Nephron (organoid): ENCODE measurements around the gene PTPRG.

Experiments used
- H3K27ac Mint-ChIP-seq, 3 experiments: 2 replicates each; pipeline ENCODE4 v1.8.0; 2020; ENCODE audit warnings: mixed read lengths in 3 of 3, mild to moderate bottlenecking in 2 of 3, moderate library complexity in 1 of 3
- H3K27me3 Mint-ChIP-seq: 2 replicates; pipeline ENCODE4 v1.8.0; 2021; ENCODE audit warnings: low read depth, mild to moderate bottlenecking, moderate library complexity, mixed read lengths
- H3K36me3 Mint-ChIP-seq: 2 replicates; pipeline ENCODE4 v1.8.0; 2020; ENCODE audit warnings: low read depth, mixed read lengths
- H3K4me1 Mint-ChIP-seq: 2 replicates; pipeline ENCODE4 v1.8.0; 2020; ENCODE audit warnings: mixed read lengths
- H3K4me3 Mint-ChIP-seq, 3 experiments: 2 replicates each; pipeline ENCODE4 v1.8.0; 2020; ENCODE audit warnings: mild to moderate bottlenecking in 3 of 3, mixed read lengths in 3 of 3, moderate library complexity in 2 of 3
- H3K9me3 Mint-ChIP-seq: 2 replicates; pipeline ENCODE4 v1.8.0; 2020; ENCODE audit warnings: mixed read lengths
- CTCF ChIP-seq, 3 experiments: fragments of 200-600 bp; sonication (generic); IDR thresholded peaks; one replicate each; pipeline ENCODE4 v1.5.0; 2021; ENCODE audit warnings: antibody characterized with exemption in 3 of 3; ENCODE audit not compliant: unreplicated experiment in 3 of 3

PTPRG gene

GRCh38 chr3:61946570-61947324 lies 385.4 kb downstream of the PTPRG start:
- no peak for TF ChIP-seq CTCF (IDR thresholded peaks at IDR 0.05; ENCODE audit: unreplicated experiment in 3 of 3)
- Mint-ChIP-seq H3K4me3 (no peak overlapping the region), H3K9me3 (no peaks in the 10 kb centered on the region), H3K27me3 (peaks cover 4% of the 10 kb centered on the region), H3K36me3 (peaks cover 5% of the 10 kb centered on the region), H3K4me1 (peaks cover 24% of the 10 kb centered on the region), H3K27ac (peak overlapping the region in 1 of 3 experiments; percentile 32)

GRCh38 chr3:61947456-61947855 lies 386.1 kb downstream of the PTPRG start:
- H3K9me3 Mint-ChIP-seq, result no peaks in the 10 kb centered on the region
- peaks cover 24% of the 10 kb centered on the region for H3K4me1 Mint-ChIP-seq
- H3K27ac Mint-ChIP-seq, result peak overlapping the region in 1 of 3 experiments; percentile 32
- peaks cover 4% of the 10 kb centered on the region for H3K27me3 Mint-ChIP-seq
- H3K4me3 Mint-ChIP-seq, result no peak overlapping the region
- TF ChIP-seq CTCF (IDR thresholded peaks at IDR 0.05; ENCODE audit: unreplicated experiment in 3 of 3), result no peak
- peaks cover 3% of the 10 kb centered on the region for H3K36me3 Mint-ChIP-seq

- no peaks in the 10 kb centered on the region for H3K36me3 Mint-ChIP-seq
- no peak overlapping the region for H3K4me3 Mint-ChIP-seq
- no peaks in the 10 kb centered on the region for H3K9me3 Mint-ChIP-seq
- no peak for TF ChIP-seq CTCF (IDR thresholded peaks at IDR 0.05; ENCODE audit: unreplicated experiment in 3 of 3)
- no peak overlapping the region for H3K27ac Mint-ChIP-seq
- peaks cover 24% of the 10 kb centered on the region for H3K4me1 Mint-ChIP-seq
- peaks cover 4% of the 10 kb centered on the region for H3K27me3 Mint-ChIP-seq
These were observed 387.4 kb downstream of the PTPRG start for GRCh38 chr3:61948699-61949305.

GRCh38 chr3:61954097-61954540 lies 392.7 kb downstream of the PTPRG start:
- peaks cover 16% of the 10 kb centered on the region for H3K4me1 Mint-ChIP-seq
- no peaks in the 10 kb centered on the region for H3K36me3 Mint-ChIP-seq
- TF ChIP-seq CTCF (IDR thresholded peaks at IDR 0.05; ENCODE audit: unreplicated experiment in 3 of 3), result no peak
- peaks cover 4% of the 10 kb centered on the region for H3K27me3 Mint-ChIP-seq
- no peak overlapping the region for H3K27ac Mint-ChIP-seq
- H3K9me3 Mint-ChIP-seq, result no peaks in the 10 kb centered on the region
- no peak overlapping the region for H3K4me3 Mint-ChIP-seq

GRCh38 chr3:61955483-61955882 lies 394.1 kb downstream of the PTPRG start:
- H3K27me3 Mint-ChIP-seq, result no peaks in the 10 kb centered on the region
- H3K9me3 Mint-ChIP-seq, result no peaks in the 10 kb centered on the region
- H3K36me3 Mint-ChIP-seq, result no peaks in the 10 kb centered on the region
- TF ChIP-seq CTCF (IDR thresholded peaks at IDR 0.05; ENCODE audit: unreplicated experiment in 3 of 3), result no peak
- no peak overlapping the region for H3K27ac Mint-ChIP-seq
- H3K4me3 Mint-ChIP-seq, result no peak overlapping the region
- peaks cover 11% of the 10 kb centered on the region for H3K4me1 Mint-ChIP-seq
